Measurements from ENCODE around the gene EFNA5. TPM values are rescaled to one million over a fixed set of nuclear protein-coding genes. Genes with fewer than 3 reads are reported as not detected.
"Not testable (repeated sequence)": the region's sequence is repeated elsewhere in the genome, so short reads cannot be mapped to it uniquely, and the experiment has no call there.

EFNA5 gene
- total RNA-seq, 1 donor from 2014 or later, result 93.7 TPM

- no peak for DNase-seq (ENCODE audit: low read depth in 2 of 2)
Measured at GRCh38 chr5:107461770-107462169, 209.0 kb downstream of the EFNA5 start.

DNA sequence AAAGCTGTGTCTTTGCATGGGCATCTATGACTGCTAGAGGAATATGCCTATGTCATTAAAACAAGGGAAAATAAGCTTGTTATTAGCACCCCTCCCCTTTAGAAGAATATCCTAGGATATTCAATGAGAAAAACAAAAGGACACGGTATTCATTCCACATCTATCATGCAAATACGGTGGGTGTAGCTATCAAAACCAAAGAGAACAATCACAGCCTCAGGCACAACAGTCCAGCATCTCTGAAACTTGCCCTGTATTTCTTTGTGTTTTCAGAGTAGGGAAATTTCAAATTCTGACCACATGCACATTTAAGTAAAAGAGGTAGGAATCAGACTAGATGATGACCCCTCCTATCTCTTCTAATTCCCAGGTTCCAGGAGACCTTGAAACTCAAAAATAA lies 209.9 kb downstream of the EFNA5 start:
- no peak for DNase-seq (ENCODE audit: low read depth in 2 of 2)

DNA sequence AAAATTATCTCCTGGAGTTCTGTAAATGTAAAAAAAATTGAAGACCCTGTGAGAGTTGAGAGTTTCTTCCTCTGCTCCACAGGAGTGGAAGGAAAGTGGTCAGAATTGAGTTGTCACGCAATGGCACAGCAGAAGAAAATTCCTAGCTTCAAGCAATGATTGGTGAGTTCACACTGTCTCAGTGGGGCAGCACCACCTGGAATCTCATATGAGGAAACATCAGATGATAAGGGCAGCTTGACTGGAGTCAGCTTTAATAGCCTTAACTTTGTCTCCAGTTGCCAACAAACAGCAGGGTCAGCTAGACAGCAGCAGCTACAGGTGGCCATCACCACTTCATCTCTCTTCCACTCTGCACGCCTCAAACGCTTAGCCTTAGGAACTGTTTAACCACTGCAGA lies 211.1 kb downstream of the EFNA5 start:
- DNase-seq (ENCODE audit: low read depth in 2 of 2), result no peak

- DNase-seq (ENCODE audit: low read depth in 2 of 2), result no peak
Measured at GRCh38 chr5:107458322-107458721, 212.4 kb downstream of the EFNA5 start.

DNA sequence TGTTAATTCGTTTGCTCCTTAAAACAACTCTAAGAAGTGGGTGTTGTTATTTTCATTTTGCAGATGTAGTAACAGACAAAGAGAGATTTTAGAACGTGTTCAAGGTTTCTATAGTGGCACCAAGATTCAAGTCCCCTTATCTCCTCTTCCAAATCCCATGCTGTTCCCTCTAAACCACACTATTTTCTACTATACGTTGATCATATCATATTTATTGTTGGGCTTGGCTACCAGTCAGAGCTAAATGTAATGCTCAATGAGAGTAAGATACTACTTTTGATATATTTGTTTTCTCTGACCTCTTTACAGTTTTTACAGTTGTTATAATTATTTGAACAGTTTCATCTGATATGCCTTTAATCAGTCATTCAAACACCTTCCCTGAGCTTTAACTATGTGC lies 212.9 kb downstream of the EFNA5 start:
- no peak for DNase-seq (ENCODE audit: low read depth in 2 of 2)

DNA sequence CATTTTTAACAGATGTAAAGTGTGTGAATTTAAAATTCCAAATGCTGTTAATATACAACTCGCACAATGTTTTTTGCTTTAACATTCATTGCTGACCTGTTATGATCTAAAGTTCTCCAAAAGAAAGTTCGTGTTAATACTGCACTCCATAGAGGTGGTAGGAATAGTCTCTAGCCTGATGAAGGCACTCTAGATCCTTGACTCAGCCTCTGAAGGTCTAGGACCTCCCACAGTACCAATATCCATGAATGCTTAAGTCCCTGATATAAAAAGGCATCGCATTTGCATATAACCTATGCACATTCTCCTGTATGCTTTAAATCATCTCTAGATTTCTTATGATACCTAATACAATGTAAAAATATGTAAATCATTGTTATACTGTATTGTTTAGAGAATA lies 213.6 kb downstream of the EFNA5 start:
- DNase-seq (ENCODE audit: low read depth in 2 of 2), result no peak

GRCh38 chr5:107456281-107456715 lies 214.4 kb downstream of the EFNA5 start:
- DNase-seq (ENCODE audit: low read depth in 2 of 2), result no peak

DNA sequence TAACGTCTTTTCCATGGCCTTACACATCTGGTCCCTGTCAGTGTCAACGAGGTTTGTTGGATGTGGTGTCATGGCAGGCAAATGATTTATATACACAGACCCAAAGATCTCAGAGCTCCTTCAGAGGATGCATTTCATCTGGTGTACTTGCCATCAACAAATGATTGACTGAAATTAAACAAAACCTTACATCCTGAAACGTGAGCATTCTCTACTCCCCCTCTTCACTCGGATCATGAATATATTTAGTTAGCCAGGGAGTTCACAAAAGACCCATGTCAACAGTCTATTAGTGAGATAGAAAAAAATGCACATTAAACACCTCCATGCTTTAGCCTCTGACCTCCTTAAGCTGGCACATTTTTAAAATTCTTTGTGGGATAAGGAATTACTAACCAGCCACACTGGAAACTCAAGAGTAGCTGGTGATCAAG lies 215.6 kb downstream of the EFNA5 start:
- no peak for DNase-seq (ENCODE audit: low read depth in 2 of 2)

DNA sequence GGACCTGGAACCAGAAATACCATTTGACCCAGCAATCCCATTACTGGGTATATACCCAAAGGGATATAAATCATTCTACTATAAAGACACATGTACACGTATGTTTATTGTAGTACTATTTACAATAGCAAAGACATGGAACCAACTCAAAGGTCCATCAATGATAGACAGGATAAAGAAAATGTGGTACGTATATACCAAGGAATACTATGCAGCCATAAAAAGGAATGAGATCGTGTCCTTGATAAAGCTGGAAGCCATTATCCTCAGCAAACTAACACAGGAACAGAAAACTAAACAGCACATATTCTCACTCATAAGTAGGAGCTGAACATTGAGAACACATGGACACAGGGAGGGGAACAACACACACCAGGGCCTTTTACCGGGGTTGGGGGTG lies 218.9 kb downstream of the EFNA5 start:
- not testable (repeated sequence) for DNase-seq (ENCODE audit: low read depth in 2 of 2)

DNA sequence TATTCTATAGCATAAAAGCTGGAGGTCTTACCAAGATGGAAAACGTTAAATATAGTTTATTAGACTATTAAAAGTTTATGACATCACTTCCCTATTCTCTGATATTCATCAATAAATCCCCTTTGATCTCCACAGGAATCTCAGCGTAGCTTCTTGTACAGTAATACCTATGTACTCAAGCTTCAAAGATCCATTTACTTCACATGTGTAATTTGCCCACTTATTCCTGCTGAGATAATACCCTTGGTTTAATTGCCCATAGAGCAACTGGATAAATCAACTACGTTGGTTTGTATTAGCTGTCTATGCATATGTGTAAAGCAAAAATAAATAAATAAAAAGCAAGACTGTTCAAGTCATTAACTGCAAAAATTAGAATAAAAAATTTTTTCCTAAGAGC lies 219.7 kb downstream of the EFNA5 start:
- DNase-seq (ENCODE audit: low read depth in 2 of 2), result no peak

DNA sequence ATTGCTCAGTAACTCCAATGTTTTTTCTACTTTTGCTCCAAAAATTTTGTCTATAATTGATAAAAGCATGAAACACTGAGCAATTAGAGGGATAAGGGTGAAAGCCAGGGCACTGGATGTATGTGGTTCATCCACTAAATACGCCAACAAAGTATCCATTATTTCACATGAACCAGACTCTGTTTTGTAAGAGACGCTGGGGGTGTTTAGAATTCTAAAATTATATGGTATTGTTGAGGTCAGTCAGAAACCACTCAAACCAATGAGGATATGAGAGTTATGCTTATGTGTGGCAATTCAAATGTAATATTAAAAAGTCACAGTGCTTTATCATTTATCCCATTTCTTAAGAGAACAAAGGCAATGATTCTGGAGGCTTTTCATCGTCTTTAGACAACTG lies 220.2 kb downstream of the EFNA5 start:
- no peak for DNase-seq (ENCODE audit: low read depth in 2 of 2)

DNA sequence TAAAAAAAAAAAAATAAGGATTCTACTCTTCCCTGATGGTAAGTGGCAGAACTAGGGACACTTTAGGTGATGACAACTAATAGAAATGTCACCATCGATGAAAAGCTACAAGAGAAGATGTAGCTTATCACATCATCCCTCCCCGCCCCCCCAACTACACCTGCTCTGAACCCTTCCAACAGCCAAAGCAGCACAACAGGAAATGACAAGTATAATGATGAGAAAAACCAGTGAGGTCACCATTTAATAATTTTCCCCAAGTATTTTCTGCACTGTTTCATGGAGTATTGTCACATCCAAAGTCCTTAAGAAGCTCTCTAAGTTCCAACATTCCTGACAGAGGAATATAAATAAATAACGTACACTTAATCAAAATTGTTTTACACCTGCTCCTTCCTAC lies 221.4 kb downstream of the EFNA5 start:
- DNase-seq (ENCODE audit: low read depth in 2 of 2), result peak; percentile 44 to 67

DNA sequence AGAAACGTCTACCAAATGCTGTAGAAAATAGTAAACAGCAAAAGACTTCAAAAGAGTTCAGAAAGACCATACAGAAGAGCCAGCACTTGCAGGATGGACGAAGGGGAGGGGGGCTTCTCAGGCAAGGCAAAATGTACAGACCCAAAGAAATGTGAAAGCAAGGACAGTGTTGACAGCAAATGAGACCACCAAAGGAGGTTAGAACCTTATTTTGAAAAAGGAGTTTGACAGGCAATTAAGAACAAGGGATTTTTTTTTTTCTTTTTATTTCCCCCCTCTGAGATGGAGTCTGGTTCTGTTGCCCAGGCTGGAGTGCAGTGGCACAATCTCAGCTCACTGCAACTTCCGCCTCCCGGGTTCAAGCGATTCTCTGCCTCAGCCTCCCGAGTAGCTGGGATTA lies 223.2 kb downstream of the EFNA5 start:
- no peak for DNase-seq (ENCODE audit: low read depth in 2 of 2)

DNA sequence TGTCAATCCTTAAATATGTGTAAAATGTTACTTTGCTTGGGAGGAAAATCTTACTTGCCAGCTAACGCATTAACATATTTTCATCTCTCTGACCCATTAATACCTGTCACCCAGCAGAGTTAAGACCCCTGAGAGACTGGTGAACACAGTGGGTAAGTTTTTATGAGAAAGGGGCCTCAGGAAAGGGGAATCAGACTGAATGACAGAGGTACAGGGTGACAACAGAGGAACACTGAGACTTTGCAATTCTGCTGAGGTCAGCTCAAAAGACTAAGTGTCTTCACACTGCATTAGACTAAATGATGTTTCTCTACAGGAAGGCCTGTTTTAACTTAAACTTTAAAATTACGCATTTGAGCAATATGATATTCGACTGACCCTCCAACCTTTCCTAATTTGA lies 223.8 kb downstream of the EFNA5 start:
- no peak for DNase-seq (ENCODE audit: low read depth in 2 of 2)

DNA sequence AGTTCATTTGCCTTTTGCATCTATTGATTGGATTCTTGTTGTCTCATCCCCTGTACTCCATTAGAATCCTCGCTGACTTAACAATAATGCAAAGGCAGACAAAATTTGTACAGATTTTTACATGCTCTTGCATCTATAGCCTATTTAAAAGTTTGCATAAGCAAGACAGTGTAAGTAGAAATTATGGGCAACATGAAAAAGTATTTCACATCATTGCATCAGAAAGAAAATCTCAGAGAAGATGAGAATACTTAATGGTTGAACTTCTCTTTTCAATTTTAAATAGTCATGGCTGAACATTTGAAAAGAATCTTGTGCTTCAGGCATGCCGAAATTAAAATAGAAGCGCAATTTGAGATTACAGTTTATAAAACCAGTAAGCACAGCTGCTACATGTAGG lies 226.4 kb downstream of the EFNA5 start:
- no peak for DNase-seq (ENCODE audit: low read depth in 2 of 2)

DNA sequence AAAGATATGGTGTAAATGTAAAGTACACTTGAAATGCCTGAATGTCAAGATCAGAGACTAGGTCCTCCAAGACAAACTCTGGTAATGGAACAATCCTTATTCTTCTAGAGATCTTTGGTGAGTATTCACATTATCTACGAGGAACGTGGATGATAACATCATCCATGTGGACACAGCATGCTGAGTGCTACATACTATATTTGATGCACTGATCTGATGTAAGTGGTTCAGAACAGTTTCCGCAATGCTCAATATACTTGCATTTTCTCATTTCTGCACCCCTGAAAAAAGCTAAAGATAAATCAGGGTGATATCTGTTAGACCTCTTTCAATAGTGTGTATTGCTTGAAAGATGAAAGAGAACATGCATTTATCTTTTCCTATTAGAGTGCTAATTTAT lies 226.8 kb downstream of the EFNA5 start:
- DNase-seq (ENCODE audit: low read depth in 2 of 2), result no peak

- DNase-seq (ENCODE audit: low read depth in 2 of 2), result no peak
Measured at GRCh38 chr5:107442452-107442851, 228.3 kb downstream of the EFNA5 start.

- no peak for DNase-seq (ENCODE audit: low read depth in 2 of 2)
Measured at GRCh38 chr5:107439832-107440231, 230.9 kb downstream of the EFNA5 start.

- no peak for DNase-seq (ENCODE audit: low read depth in 2 of 2)
Measured at GRCh38 chr5:107437986-107438510, 232.7 kb downstream of the EFNA5 start.

DNA sequence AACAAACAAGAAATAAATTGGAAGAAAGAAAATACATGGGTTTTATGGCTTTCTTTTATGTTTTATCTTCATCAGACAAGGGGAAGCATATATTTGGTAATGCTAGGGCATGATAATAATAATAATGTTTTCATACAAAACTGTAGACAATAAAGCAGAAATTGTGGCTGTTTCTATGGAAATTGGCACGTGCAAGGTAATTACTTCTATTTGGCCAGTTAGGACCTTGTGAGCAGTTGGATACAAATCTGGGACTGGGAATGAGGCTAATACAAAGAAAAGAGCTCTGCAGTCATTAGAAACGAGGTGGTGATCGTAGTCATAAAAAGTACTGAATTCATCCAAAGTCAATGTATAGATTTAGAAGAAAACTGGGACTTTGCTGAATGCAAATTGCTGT lies 233.6 kb downstream of the EFNA5 start:
- DNase-seq (ENCODE audit: low read depth in 2 of 2), result peak in 1 of 2 donors; percentile 37

- DNase-seq (ENCODE audit: low read depth in 2 of 2), result no peak
Measured at GRCh38 chr5:107436201-107436600, 234.5 kb downstream of the EFNA5 start.

DNA sequence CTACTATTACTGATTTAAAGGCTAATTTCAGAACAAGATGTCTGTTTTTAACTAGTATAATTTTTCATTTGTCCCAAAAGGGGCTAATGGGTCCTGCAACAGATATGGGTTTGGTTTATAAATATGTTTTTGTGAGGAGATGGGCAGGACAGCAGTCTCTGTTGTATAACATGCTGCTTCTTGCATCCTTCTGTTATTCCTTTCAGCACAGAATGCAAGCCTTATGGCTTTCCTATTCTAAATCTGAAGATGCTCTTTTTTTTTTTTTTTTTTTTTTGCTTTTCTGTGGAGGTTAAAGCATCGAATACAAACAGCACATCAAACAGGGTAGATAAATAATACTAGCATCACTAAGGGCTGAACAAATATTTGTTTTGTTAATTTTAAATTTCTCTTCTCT lies 235.7 kb downstream of the EFNA5 start:
- no peak for DNase-seq (ENCODE audit: low read depth in 2 of 2)

GRCh38 chr5:107433646-107434045 lies 237.1 kb downstream of the EFNA5 start:
- DNase-seq (ENCODE audit: low read depth in 2 of 2), result not testable (repeated sequence)

GRCh38 chr5:107431998-107432397 lies 238.7 kb downstream of the EFNA5 start:
- peak; percentile 72 to 96 for DNase-seq (ENCODE audit: low read depth in 2 of 2)
